Measurements from ENCODE around the gene CIAO3.
A peak's percentile ranks its signal among the peaks of the same experiment; 100 is the strongest.
"Not testable (repeated sequence)": the region's sequence is repeated elsewhere in the genome, so short reads cannot be mapped to it uniquely, and the experiment has no call there.

Gene CIAO3

GRCh38 chr16:776298-776697, 35.5 kb upstream of the CIAO3 start:
- not testable (repeated sequence) for DNase-seq (ENCODE audit: low read depth, low spot score)

GRCh38 chr16:775236-775796, 34.5 kb upstream of the CIAO3 start:
- DNase-seq (ENCODE audit: low read depth, low spot score), result no peak

GRCh38 chr16:774086-775001, 33.5 kb upstream of the CIAO3 start:
- DNase-seq (ENCODE audit: low read depth, low spot score), result no peak

GRCh38 chr16:772959-773358, 32.2 kb upstream of the CIAO3 start:
- DNase-seq (ENCODE audit: low read depth, low spot score), result no peak

GRCh38 chr16:770411-770810, 29.6 kb upstream of the CIAO3 start:
- no peak for DNase-seq (ENCODE audit: low read depth, low spot score)

- no peak for DNase-seq (ENCODE audit: low read depth, low spot score)
These were observed 29.1 kb upstream of the CIAO3 start for GRCh38 chr16:769934-770333.

- peak; percentile 48 for DNase-seq (ENCODE audit: low read depth, low spot score)
These were observed 28.5 kb upstream of the CIAO3 start for GRCh38 chr16:769184-769784.

- no peak for DNase-seq (ENCODE audit: low read depth, low spot score)
These were observed 27.6 kb upstream of the CIAO3 start for GRCh38 chr16:768428-768827.

GRCh38 chr16:767743-768235, 27.0 kb upstream of the CIAO3 start:
- DNase-seq (ENCODE audit: low read depth, low spot score), result no peak

GRCh38 chr16:766820-767640, 26.2 kb upstream of the CIAO3 start:
- no peak for DNase-seq (ENCODE audit: low read depth, low spot score)

- DNase-seq (ENCODE audit: low read depth, low spot score), result no peak
These were observed 25.4 kb upstream of the CIAO3 start for GRCh38 chr16:766008-766819.

GRCh38 chr16:765488-765865, 24.7 kb upstream of the CIAO3 start:
- DNase-seq (ENCODE audit: low read depth, low spot score), result no peak

- no peak for DNase-seq (ENCODE audit: low read depth, low spot score)
These were observed 24.2 kb upstream of the CIAO3 start for GRCh38 chr16:764848-765487.

GRCh38 chr16:764184-764750, 23.5 kb upstream of the CIAO3 start:
- no peak for DNase-seq (ENCODE audit: low read depth, low spot score)

GRCh38 chr16:763369-764183, 22.8 kb upstream of the CIAO3 start:
- no peak for DNase-seq (ENCODE audit: low read depth, low spot score)

GRCh38 chr16:762595-763268, 21.9 kb upstream of the CIAO3 start:
- DNase-seq (ENCODE audit: low read depth, low spot score), result no peak

- DNase-seq (ENCODE audit: low read depth, low spot score), result no peak
These were observed 21.1 kb upstream of the CIAO3 start for GRCh38 chr16:761625-762513.

Data from ELF-1 (cell line).